Stimulated activated CD4-positive, alpha-beta T cell treated with anti-CD3 and anti-CD28 coated beads, TNF-alpha, amount 100 ng/mL, for 24 hours (primary cell): ENCODE results near the gene ARHGEF40.
A peak's percentile ranks its signal among the peaks of the same experiment; 100 is the strongest.

Source experiments
- DNase-seq, 3 experiments: peaks; one replicate each; pipeline ENCODE4 v3.0.0-alpha.2; 2020; ENCODE audit warnings: low read depth in 3 of 3

ARHGEF40 gene

GRCh38 chr14:21059842-21060613 is 10.1 kb upstream of the ARHGEF40 start:
- no peak for DNase-seq

DNA sequence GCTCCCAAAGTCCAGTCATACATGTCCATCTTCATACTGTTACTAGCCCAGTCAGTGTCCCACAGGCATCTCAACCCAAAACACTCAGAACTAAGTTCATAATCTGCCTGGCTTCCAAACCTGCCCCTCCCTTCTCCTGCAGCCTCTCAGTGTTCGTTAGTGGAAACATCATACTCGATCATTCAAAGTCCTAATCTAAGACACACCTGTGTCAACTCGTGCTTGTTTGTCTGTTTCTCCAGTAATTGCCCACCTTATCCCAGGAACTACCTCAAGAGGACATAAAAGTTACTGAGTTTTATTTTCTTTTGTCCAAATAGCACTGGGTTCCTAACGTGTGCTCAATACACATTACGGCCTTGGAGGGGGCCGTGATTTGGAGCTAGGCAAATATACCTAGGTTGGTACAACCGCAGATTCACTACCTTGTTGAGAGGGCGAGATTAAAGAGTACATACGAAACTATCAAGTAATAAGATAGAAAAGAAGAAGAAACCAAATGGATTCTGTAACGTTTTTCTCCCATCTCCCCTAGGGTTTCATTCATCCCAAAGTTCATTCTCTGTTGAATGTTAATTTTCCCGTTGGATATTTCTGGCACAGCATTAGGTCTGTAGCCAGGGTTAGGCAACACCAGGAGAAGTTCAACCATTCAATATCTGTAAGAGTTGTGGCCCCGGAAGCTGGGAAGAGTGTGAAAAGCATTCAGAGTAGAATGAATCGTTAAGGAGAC is 9.3 kb upstream of the ARHGEF40 start:
- no peak for DNase-seq

DNA sequence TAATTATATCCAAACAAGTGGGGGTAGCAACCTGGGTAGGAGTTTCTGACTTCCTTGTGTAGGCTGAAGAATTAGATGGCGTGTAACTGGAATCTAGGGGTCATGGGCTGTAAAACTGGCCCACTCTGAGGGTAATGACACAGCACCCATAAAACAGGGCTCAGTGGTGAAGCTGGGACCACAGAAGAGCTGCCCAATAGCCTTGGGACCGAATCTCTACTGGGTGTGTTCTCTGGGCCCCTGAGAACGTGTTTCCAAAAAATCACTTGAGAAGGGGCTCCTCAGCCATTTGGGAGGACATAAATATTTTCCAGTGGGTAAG is 8.8 kb upstream of the ARHGEF40 start:
- DNase-seq = no peak

DNA sequence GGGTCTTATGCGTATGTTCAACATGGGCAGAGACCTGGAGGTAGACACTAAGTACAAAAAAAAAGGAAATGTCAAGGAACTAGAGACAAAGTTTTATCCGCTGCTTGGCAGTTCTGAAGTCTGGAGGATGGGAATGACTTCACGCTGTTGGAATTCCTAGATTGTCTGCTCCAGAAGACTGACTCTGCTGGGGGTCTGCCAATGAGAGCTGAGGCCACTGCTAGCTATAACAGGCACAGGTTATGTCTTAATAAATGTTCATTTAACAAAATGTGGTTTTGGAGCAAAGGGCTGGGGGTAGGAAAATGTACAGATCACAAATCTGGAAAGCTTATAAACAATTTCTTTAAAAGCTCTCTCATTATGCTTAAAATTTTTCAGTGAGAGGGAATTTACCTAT is 6.6 kb upstream of the ARHGEF40 start:
- no peak for DNase-seq

DNA sequence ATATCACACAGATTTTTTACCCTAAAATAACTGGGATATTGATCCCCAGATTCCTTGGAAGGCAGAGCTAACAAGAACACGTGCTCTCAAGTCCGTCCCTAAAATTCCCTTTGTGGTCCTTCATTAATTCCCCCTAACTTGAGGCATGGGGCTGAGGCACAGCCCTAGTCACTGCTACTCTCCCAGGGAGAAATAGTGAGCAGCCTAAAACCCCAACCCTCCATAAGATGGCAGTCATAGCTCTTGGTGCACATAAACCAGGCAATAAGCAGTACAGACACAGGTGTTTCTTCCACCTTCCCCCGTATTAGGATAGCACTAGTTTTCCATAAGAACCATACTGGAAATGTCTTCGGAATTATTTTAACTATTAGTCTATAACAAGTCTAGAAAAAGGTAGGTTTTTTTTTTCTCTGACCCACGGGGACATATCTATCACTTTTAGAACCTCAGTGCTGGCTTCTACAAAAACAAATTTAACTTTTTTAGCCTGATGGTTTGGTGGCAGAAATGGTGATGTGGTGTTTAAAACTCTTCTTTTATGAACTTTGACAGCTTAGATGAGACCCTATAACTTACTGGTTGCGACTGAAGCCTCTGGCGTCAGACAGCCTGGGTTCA is 3.1 kb upstream of the ARHGEF40 start:
- DNase-seq = no peak

GRCh38 chr14:21068521-21069387 is 1.4 kb upstream of the ARHGEF40 start:
- peak in 1 of 3 experiments; percentile 31 for DNase-seq

GRCh38 chr14:21069388-21070082 is 569 bp upstream of the ARHGEF40 start:
- DNase-seq = no peak

DNA sequence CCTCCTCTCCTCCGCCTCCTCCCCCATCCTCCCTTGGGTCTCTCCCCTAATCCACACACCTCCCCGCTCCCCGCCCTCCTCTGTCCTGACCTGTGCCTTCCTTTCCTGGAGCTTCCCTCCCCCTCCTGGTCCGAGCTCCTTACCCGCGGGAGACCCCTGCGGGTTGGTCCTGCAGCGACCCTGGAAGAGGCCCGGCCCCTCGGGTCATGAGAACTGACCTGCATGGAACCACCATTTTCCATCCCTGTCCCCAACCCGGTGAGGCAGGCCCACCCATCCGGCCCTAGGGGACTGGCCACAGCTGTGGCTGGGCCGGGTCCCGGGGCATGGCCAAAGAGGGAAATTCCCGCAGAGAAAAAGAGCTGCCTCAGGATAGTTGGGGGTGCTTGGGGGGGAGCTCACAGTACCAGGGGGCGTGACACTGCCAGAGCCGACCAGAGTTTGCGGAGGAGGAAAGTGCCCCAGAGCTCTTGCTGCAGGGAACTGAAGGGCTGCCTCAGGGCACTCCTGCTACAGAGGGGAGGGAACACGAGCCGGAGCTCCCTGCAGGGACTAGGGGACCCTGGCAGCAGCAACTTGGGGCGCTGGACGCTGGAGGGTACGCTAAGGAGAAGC is 613 bp downstream of the ARHGEF40 start:
- no peak for DNase-seq

GRCh38 chr14:21071225-21072030 is 1.3 kb downstream of the ARHGEF40 start:
- DNase-seq = peak in 1 of 3 experiments; percentile 57

DNA sequence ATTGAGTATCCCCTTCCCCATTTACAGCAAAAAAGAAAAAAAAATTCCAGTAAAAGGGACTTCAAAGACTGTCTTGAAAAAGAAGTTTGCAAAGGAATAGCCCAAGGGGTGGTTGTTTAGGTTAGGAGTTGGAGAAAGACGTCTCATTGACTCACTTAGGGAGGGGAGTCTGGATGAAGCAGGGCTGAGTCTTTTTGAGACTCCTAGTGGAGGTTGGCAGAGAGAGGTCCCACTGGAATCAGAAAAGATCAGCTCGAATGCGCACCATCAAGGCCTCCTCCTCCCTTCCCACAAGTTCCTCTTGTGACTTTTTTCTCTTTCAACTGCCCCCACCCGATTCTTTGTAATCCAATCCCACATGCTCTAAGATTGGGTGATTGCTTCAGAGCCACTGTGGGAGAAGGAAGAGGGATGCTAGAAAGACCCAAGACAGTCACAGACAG is 1.9 kb downstream of the ARHGEF40 start:
- DNase-seq = no peak

GRCh38 chr14:21072781-21073339 is 2.8 kb downstream of the ARHGEF40 start:
- no peak for DNase-seq

- no peak for DNase-seq
Observed at GRCh38 chr14:21073921-21074320, 3.8 kb downstream of the ARHGEF40 start.

- DNase-seq = no peak
Observed at GRCh38 chr14:21074398-21075272, 4.5 kb downstream of the ARHGEF40 start.

GRCh38 chr14:21075719-21076437 is 5.8 kb downstream of the ARHGEF40 start:
- DNase-seq = no peak

DNA sequence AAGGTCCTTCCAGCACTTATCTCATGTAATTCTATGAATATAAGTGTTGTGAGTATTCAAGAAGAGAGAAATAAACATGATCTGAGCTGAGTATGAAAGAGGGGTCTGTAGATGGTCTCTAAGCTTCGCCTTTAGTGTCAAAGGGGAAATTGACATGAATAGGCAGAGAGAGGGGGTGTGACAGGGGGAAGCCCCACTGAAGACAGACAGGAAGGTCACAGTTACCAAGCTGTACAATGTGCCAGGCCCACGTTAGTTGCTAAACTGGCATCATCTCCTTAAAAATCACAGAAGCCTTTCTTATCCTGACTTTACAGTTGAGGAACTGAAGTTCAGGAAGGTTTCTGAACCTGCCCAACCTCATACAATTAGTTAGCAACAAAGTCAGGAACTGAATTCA is 7.6 kb downstream of the ARHGEF40 start:
- no peak for DNase-seq

- no peak for DNase-seq
Observed at GRCh38 chr14:21078287-21078686, 8.2 kb downstream of the ARHGEF40 start.

DNA sequence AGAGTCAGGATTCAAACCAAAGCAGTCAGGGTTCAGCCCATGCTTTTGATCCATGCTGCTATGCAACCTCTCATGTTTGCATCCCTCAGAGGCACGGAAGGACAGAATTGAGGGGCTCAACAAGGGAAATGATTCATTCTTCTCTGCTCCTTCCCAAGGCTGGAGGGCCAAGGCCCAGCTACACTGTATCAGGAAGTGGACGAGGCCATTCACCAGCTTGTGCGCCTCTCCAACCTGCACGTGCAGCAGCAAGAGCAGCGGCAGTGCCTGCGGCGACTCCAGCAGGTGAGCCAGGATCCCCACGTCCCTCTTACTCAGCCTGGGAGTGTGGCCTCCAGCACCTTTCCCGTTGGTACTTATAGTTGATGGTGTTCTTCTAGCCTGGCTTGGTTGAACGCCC is 8.6 kb downstream of the ARHGEF40 start:
- DNase-seq = no peak

- DNase-seq = no peak
Observed at GRCh38 chr14:21081521-21082142, 11.5 kb downstream of the ARHGEF40 start.
